Hepatocyte (in vitro differentiated cells): ENCODE data around the gene CLEC4M. TPM values are rescaled to one million over a fixed set of nuclear protein-coding genes. Genes with fewer than 3 reads are reported as not detected.
"Not testable (repeated sequence)": the region's sequence is repeated elsewhere in the genome, so short reads cannot be mapped to it uniquely, and the experiment has no call there.

ENCODE experiments used
- DNase-seq: peaks from one replicate; pipeline ENCODE4 v3.0.0-alpha.2; 2016; ENCODE audit warnings: low spot score
- H2AFZ ChIP-seq: fragments of 200-600 bp; sonication (generic); 2 replicates; pipeline ENCODE4 v1.6.0; 2016; ENCODE audit warnings: antibody characterized with exemption, mild to moderate bottlenecking
- H3K27ac ChIP-seq: fragments of 200-600 bp; sonication (generic); 2 replicates; pipeline ENCODE4 v1.5.1; 2016; ENCODE audit warnings: mild to moderate bottlenecking
- H3K27me3 ChIP-seq: fragments of 200-600 bp; sonication (generic); 2 replicates; pipeline ENCODE4 v1.6.1; 2016
- H3K36me3 ChIP-seq: fragments of 200-600 bp; sonication (generic); replicated peaks from 2 replicates; pipeline ENCODE4 v1.5.1; 2016; ENCODE audit warnings: low read depth; ENCODE audit not compliant: insufficient read depth
- H3K4me1 ChIP-seq: fragments of 200-600 bp; sonication (generic); 2 replicates; pipeline ENCODE4 v1.5.1; 2016; ENCODE audit warnings: mild to moderate bottlenecking, moderate library complexity; ENCODE audit not compliant: insufficient read depth
- H3K4me2 ChIP-seq: fragments of 200-600 bp; sonication (generic); 2 replicates; pipeline ENCODE4 v1.6.0; 2016
- H3K4me3 ChIP-seq: fragments of 200-600 bp; sonication (generic); 2 replicates; pipeline ENCODE4 v1.5.1; 2016; ENCODE audit warnings: mild to moderate bottlenecking
- H3K79me2 ChIP-seq: fragments of 200-600 bp; sonication (generic); 2 replicates; pipeline ENCODE4 v1.6.0; 2017; ENCODE audit warnings: mild to moderate bottlenecking
- H3K9me2 ChIP-seq: fragments of 200-600 bp; sonication (generic); replicated peaks from 2 replicates; pipeline ENCODE4 v1.6.0; 2017; ENCODE audit warnings: mild to moderate bottlenecking; ENCODE audit not compliant: insufficient read depth
- H3K9me3 ChIP-seq: fragments of 200-600 bp; sonication (generic); 2 replicates; pipeline ENCODE4 v1.5.1; 2016; ENCODE audit warnings: low read depth, mild to moderate bottlenecking
- H4K20me1 ChIP-seq: fragments of 200-600 bp; sonication (generic); 2 replicates; pipeline ENCODE4 v1.6.0; 2016; ENCODE audit warnings: mild to moderate bottlenecking; ENCODE audit not compliant: insufficient read depth, poor library complexity, severe bottlenecking
- EZH2 ChIP-seq: fragments of 200-600 bp; sonication (generic); IDR thresholded peaks from 2 replicates; pipeline ENCODE4 v1.6.1; 2016; ENCODE audit warnings: antibody characterized with exemption, mild to moderate bottlenecking, borderline replicate concordance
- EZH2phosphoT487 ChIP-seq: fragments of 200-600 bp; sonication (generic); IDR thresholded peaks from one replicate; pipeline ENCODE4 v1.6.1; 2018; ENCODE audit warnings: antibody characterized with exemption, mild to moderate bottlenecking, low read depth, moderate library complexity; ENCODE audit not compliant: unreplicated experiment, severe bottlenecking
- WGBS: methylation state at CpG from one replicate; pipeline ENCODE4 v1.1.6; 2016; ENCODE audit warnings: low lambda C conversion rate; ENCODE audit errors: missing lambda C conversion rate; 5-methylcytosine and 5-hydroxymethylcytosine counted together
- polyA plus RNA-seq: library from polyadenylated mRNA; unstranded; fragments of >200 nt; fragmentation: Nextera tagmentation; extraction: Ambion mirVana; gene quantifications from 2 replicates; pipeline ENCODE4 v1.2.1, GENCODE V29; 2016
- total RNA-seq: library from RNA; depleted of rRNA; stranded (reverse); fragments of >200 nt; gene quantifications from 2 replicates; pipeline ENCODE4 v1.2.3, GENCODE V29; 2014
- TF ChIP-seq, protein P1 (sequence below): fragments of 200-600 bp; sonication (generic); IDR thresholded peaks from 2 replicates; pipeline ENCODE4 v1.5.1; 2016; ENCODE audit warnings: antibody characterized with exemption, mild to moderate bottlenecking; ENCODE audit not compliant: poor library complexity

The CLEC4M gene
- total and polyA plus RNA-seq, 2 experiments from 2014 or later: 0.07 TPM; not detected in 1

DNA sequence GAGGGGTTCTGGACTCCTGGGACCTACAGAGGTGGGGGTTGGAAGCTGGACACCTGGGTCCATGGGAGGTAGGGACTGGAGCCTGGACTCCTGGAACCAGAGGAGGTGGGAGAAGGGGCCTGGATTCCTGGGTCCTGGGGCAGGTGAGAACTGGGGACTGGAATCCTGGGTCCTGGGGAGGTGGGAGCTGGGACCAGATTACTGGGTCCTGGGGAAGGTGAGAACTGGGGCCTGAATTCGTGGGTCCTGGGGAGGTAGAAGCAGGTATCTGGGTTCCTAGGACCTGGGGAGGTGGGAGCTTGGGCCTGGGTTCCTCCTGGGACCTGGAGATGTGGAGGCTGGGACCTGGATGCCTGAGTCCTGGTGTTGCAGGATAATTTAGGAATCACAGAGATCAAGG is 653 bp downstream of the CLEC4M start:
- no peaks in the 10 kb centered on the region for H3K9me2 ChIP-seq
- TF ChIP-seq, protein P1, sequence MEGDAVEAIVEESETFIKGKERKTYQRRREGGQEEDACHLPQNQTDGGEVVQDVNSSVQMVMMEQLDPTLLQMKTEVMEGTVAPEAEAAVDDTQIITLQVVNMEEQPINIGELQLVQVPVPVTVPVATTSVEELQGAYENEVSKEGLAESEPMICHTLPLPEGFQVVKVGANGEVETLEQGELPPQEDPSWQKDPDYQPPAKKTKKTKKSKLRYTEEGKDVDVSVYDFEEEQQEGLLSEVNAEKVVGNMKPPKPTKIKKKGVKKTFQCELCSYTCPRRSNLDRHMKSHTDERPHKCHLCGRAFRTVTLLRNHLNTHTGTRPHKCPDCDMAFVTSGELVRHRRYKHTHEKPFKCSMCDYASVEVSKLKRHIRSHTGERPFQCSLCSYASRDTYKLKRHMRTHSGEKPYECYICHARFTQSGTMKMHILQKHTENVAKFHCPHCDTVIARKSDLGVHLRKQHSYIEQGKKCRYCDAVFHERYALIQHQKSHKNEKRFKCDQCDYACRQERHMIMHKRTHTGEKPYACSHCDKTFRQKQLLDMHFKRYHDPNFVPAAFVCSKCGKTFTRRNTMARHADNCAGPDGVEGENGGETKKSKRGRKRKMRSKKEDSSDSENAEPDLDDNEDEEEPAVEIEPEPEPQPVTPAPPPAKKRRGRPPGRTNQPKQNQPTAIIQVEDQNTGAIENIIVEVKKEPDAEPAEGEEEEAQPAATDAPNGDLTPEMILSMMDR: no peak
- no peak for TF ChIP-seq EZH2phosphoT487
- no peak for TF ChIP-seq EZH2
- H3K9me3 ChIP-seq: no peaks in the 10 kb centered on the region
- no peak overlapping the region for H2AFZ ChIP-seq
- H3K4me2 ChIP-seq: no peak overlapping the region
- no peaks in the 10 kb centered on the region for H3K36me3 ChIP-seq
- no peaks in the 10 kb centered on the region for H4K20me1 ChIP-seq
- H3K27me3 ChIP-seq: no peaks in the 10 kb centered on the region
- H3K79me2 ChIP-seq: no peaks in the 10 kb centered on the region
- no peaks in the 10 kb centered on the region for H3K4me1 ChIP-seq
- no peak for DNase-seq
- no peak overlapping the region for H3K4me3 ChIP-seq
- H3K27ac ChIP-seq: no peak overlapping the region
- WGBS: 60% methylated on average over 1 of the region's 1 CpG

DNA sequence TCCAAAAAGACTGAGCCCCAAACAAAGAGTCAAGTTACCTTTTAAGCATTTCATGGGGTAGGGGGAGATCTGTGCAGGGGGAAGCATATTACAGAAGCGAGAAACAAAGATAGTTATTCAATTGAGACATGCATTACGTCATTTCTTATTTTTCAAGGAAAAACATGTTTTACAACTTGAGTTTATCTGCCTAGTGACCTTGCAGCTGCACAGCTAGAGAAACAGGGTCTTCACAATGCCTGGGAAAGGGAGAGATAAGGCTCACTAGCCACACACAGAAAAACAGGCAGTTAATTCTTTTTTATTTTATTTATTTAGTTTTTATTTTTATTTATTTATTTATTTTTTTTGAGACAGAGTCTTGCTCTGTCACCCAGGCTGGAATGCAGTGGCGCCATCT is 1.1 kb downstream of the CLEC4M start:
- H3K27me3 ChIP-seq, DNase-seq: not testable (repeated sequence)
- 60% methylated on average over 3 of the region's 3 CpGs for WGBS

DNA sequence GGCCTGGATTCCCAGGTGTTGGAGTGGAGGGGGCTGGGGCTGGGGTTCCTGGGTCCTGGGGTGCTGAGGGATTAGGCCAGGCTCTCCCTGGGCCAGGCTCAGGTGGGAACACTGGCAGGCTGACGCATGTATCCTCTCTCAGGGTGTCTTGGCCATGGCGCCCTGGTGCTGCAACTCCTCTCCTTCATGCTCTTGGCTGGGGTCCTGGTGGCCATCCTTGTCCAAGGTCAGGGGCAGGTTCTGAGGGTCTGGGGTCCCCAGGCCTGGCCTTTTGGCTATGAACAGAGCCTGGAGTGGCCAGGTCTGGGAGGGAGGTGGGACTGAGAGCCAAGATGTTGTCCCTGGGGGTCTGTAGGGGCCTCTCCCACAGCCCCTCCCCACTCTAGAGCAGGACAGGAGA is 2.0 kb downstream of the CLEC4M start:
- WGBS: 94% methylated on average over 2 of the region's 2 CpGs
- DNase-seq, H3K36me3 ChIP-seq, H3K79me2 ChIP-seq, H3K4me2 ChIP-seq, H3K27ac ChIP-seq, H4K20me1 ChIP-seq, H3K27me3 ChIP-seq, H2AFZ ChIP-seq, H3K9me3 ChIP-seq, H3K4me1 ChIP-seq, H3K9me2 ChIP-seq, H3K4me3 ChIP-seq: not testable (repeated sequence)

More for the DNA sequence above, 1.1 kb downstream of the CLEC4M start:
- H3K9me3 ChIP-seq, H4K20me1 ChIP-seq, H3K4me2 ChIP-seq, H3K4me1 ChIP-seq, H3K79me2 ChIP-seq, H3K36me3 ChIP-seq, H3K4me3 ChIP-seq, H3K27ac ChIP-seq, H2AFZ ChIP-seq, H3K9me2 ChIP-seq: not testable (repeated sequence)

DNA sequence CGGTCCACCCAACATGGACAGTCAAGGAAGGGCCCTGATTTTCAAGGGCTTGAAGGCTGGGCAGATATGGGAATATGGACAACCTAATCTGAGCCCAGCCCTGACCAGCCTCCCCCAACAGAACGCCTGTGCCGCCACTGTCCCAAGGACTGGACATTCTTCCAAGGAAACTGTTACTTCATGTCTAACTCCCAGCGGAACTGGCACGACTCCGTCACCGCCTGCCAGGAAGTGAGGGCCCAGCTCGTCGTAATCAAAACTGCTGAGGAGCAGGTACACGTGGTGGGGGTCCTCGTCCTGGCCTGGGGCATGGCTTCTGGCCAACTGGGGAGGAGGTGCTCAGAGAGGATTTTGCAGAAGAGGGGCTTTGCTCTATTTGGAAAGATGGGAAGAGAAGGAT is 3.5 kb downstream of the CLEC4M start:
- Histone ChIP-seq H3K79me2 (no peaks in the 10 kb centered on the region), H3K4me1 (no peaks in the 10 kb centered on the region), H4K20me1 (no peaks in the 10 kb centered on the region), H3K36me3 (no peaks in the 10 kb centered on the region), H3K27me3 (no peaks in the 10 kb centered on the region), H3K4me3 (no peak overlapping the region), H2AFZ (no peak overlapping the region), H3K27ac (no peak overlapping the region), H3K4me2 (no peak overlapping the region), H3K9me2 (no peaks in the 10 kb centered on the region), H3K9me3 (no peaks in the 10 kb centered on the region)
- TF ChIP-seq EZH2phosphoT487 (no peak), EZH2 (no peak)
- TF ChIP-seq, protein P1: no peak
- 84% methylated on average over 11 of the region's 11 CpGs for WGBS
- no peak for DNase-seq

DNA sequence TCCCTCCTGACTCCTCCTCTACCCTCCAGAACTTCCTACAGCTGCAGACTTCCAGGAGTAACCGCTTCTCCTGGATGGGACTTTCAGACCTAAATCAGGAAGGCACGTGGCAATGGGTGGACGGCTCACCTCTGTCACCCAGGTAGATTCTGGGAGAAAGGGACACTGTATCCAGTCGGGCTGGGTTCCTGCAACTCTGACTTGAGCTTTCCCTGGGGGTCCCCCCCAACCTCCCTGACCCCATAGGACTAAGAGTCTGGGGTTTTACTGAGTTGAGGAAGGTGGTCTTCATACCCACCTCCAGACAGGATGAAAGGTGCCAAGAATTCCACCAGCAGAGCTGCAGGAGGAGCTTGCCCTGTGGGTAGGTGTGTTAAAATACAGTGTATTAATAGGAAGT is 4.4 kb downstream of the CLEC4M start:
- H3K4me2 ChIP-seq: no peak overlapping the region
- no peaks in the 10 kb centered on the region for H3K4me1 ChIP-seq
- H2AFZ ChIP-seq: no peak overlapping the region
- no peak for DNase-seq
- no peak overlapping the region for H3K27ac ChIP-seq
- no peaks in the 10 kb centered on the region for H4K20me1 ChIP-seq
- no peak for TF ChIP-seq EZH2phosphoT487
- TF ChIP-seq, protein P1: no peak
- TF ChIP-seq EZH2: no peak
- 88% methylated on average over 4 of the region's 4 CpGs for WGBS
- H3K36me3 ChIP-seq: no peaks in the 10 kb centered on the region
- no peak overlapping the region for H3K4me3 ChIP-seq
- no peaks in the 10 kb centered on the region for H3K27me3 ChIP-seq
- no peaks in the 10 kb centered on the region for H3K9me3 ChIP-seq
- no peaks in the 10 kb centered on the region for H3K9me2 ChIP-seq
- H3K79me2 ChIP-seq: no peaks in the 10 kb centered on the region
